HG03378 (cell line): ENCODE data around the gene UPK1B.
"Not testable (repeated sequence)": the region's sequence is repeated elsewhere in the genome, so short reads cannot be mapped to it uniquely, and the experiment has no call there.

Experiments
- ATAC-seq: cut with Tn5 transposase; IDR thresholded peaks from one replicate; pipeline ENCODE4 v1.9.1; 2021; ENCODE audit warnings: mild to moderate bottlenecking, moderate library complexity; ENCODE audit not compliant: unreplicated experiment

UPK1B gene

DNA sequence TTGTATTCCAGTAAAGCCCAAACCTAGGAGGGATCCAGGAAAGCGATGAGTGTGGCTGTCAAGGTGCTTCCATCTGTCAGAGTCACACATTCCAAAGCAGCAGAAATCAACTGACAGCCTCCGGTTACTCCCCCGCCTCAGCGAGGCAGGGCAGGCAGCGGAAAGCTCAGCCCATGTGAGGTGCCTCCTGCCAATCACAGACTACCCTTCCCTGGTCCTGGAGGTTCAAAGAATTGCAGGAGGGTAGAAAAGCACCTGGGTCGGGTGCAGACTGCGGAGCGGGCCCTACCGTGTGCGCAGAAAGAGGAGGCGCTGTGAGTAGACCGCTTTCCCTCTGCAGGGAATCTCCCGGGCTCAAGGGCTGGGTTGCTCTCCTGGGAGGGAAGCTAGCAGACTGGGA lies at the start of gene UPK1B:
TSS of gene UPK1B (plus strand) at position 274 of the 400 bp plus-strand sequence. CDS start 13,144 bp downstream, outside the sequence.
- no peak for ATAC-seq

DNA sequence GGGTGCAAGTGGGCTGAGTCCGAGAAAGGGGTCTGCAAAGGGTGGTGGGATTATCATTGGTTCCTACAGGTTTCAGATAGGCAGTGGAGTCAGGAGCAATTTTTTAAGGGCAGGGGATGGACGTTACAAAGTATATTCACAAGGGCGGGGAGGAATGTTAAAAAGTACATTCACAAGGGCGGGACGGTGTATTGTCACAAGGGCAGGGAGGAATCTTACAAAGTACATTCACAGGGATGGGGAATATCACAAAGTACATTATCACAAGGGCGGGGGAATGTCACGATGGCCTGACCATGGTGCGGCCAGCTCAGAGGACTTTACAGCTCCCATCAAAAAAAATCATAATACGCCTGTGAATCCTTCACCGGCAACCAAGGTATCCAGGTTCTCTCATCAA lies 48.1 kb upstream of the UPK1B start:
- no peak for ATAC-seq

DNA sequence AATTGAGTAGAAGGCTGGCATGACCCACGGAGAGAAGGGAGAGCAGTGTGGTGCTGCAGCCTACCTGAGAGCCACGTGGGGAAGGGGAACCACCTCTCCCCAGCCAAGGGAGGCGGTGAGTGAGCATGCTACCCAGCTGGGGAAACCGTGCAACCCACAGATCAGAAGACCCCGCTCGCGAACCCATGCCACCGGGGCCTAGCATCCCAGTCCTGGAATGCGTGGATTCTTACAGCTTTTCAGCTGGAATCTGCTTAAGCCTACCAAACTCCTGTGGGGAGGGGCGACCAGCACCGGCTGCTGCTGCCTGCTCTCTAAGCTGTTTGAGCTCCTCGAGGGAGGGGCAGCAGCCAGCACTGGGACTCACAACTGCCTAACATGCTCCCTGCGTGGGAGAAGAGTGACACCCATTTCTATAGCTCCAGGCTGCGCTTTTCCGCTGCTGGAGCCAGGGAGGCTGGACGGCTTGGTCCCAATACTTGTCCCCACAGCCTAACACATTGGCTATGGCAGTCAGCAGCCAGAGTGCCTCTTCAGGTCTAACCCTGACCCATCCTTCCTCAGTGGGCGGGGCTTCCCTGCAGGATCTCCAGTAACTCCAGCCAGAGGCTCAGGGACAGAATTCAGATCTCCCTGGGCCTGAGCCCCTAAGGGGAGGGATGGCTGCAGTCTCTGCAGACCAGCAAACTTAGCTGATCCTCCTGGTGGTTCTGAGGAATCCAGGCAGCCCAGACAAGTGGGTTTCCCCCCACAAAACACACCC lies 47.5 kb upstream of the UPK1B start:
- ATAC-seq, result no peak

DNA sequence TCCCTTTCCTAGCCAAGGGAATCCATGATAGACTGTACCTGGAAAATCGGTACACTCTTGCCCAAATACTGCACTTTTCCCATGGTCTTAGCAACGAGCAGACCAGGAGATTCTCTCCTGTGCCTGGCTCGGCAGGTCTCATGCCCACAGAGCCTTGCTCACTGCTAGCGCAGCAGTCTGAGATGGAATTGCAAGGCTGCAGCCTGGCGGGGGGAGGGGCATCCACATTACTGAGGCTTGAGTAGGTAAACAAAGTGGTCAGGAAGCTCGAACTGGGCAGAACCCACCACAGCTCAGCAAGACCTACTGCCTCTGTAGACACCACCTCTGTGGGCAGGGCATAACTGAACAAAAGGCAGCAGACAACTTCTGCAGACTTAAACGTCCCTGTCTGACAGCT lies 43.1 kb upstream of the UPK1B start:
- ATAC-seq, result not testable (repeated sequence)

DNA sequence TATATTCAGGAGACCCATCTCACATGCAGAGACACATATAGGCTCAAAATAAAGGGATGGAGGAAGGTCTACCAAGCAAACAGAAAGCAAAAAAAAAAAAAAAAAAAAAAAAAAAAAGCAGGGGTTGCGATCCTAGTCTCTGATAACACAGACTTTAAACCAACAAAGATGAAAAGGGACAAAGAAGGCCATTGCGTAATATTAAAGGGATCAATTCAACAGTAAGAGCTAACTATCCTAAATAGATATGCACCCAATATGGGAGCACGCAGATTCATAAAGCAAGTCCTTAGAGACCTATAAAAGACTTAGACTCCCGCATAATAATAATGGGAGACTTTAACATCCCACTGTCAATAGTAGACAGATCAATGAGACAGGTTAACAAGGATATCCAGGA lies 41.1 kb upstream of the UPK1B start:
- ATAC-seq, result not testable (repeated sequence)

DNA sequence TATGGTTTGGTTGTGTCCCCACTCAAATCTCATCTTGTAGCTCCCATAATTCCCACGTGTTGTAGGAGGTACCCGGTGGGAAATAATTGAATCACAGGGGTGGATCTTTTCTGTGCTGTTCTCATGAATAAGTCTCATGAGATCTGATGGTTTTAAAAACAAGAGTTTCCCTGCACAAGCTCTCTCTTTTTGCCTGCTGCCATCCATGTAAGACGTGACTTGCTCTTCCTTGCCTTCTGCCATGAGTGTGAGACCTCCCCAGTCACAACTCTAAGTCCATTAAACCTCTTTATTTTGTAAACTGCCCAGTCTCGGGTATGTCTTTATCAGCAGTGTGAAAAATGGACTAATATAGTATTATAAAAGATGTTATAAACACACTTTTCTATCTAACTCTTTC lies 34.0 kb upstream of the UPK1B start:
- not testable (repeated sequence) for ATAC-seq

DNA sequence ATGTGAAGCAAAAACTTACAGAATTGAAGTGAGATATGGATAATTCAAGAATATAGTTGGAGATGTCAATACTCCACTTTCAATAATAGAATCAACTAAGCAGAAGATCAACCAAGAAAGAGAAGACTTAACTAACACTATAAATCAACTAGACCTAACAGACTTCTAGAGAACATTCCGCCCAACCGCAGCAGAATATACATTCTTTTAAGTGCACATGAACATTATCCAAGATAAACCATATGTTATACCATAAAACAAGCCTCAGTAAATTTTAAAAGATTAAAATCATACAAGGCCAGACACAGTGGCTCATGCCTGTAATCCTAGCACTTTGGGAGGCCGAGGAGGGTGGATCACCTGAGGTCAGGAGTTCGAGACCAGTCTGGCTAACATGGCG lies 32.9 kb upstream of the UPK1B start:
- ATAC-seq, result no peak

DNA sequence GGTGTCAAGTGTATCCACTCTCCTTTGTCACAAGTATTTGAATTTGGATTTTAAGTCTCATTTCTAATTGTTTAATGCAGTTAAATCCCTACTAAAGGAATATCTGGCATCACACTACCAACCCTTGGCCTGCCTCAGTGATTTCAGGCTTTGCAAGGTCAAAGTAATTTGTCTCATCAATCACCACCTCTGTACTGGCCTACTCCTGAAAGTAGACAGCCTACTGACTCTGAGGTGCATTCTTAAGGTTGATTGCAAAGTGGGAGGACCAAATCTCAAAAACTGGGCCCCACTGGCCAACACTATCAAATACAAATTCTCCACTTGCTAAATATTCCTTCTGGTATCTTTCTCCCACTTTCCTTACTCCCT lies 28.3 kb upstream of the UPK1B start:
- ATAC-seq, result peak; percentile 32

DNA sequence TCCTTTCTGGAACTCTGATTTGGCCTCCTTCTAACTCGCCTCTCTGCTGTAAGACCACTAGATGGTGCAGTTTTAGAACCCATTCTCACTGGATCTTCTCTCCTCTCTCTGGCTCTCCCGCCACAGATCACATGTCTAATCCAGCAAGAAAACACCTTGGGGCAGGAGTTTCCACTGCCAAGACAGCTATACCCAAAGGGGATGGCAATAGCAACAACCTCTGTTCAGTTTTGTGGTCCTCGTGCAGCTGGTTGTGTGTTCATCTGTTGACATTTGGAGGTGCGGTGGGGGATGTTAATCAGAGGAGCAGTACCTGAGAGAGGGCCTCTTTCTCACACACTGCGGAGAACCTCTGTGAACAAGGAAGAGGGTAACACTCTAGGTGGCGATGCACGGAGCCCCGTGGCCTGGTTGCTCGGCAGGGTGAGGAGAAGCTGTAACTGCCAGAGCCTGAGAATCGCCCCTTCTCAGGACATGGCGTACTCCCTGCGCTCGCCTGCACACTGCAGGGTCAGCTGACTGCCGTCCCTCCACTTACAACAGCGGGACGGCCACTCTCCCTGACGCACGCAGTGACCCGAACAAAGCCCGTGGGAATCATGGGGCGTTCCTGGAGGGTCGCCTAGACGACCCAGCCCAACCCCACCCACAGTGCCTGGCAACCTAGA lies 27.8 kb upstream of the UPK1B start, which contains the start of gene TEX55:
TSS of gene TEX55 (plus strand) at position 666 of the 668 bp plus-strand sequence. CDS start 25 bp downstream, outside the sequence.
- ATAC-seq, result peak; percentile 73

DNA sequence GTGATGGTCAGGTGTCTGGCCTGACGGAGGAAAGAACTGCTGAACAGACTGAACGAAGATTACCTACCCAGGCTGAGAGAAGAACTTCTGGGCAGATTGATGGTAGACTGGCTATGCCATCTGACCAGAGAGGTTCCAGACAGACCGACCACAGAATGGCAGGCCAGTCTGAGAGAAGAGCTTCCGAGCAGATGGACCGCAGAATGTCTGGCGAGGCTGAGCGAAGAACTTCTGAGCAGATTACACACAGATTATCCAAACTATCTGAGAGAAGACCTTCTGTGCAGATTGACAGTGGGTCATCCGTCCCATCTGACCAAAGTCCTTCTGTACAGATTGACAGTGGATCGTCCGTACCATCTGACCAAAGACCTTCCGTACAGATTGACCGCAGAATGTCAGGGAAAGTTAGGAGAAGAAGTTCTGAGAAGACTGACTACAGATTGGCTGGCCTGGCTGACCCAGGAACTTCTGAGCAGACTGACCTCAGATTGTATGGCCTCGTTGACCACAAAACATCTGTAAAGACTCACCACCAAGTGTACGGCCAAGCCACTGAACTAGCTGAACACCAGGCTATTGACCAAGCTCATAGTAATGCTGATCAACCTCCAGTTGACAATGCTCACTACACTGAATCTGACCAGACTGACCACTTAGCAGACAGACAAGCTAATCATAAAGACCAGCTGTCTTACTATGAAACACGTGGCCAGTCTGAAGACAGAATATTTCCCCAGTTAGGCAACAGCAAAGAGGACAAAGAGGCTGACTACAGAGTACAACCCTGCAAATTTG lies 26.6 kb upstream of the UPK1B start:
- no peak for ATAC-seq

DNA sequence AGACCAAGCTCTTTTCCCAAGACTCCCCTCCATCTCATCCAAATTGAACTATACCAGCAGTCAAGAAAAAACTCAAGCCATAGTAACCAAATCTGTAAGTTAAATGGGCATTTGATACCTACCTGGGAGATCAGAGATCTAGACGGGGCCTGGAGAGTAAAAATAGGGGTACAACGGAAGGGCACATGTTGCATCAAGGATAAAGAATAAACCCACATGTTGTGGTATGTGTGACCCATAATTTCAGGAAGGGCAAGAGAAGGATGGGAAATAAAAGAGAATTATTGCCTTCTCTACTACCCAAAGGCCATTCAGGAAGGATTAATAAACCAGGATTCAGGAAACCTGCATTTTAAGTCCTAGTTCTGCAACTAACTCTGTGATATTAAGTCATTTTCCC lies 25.9 kb upstream of the UPK1B start:
- ATAC-seq, result no peak

DNA sequence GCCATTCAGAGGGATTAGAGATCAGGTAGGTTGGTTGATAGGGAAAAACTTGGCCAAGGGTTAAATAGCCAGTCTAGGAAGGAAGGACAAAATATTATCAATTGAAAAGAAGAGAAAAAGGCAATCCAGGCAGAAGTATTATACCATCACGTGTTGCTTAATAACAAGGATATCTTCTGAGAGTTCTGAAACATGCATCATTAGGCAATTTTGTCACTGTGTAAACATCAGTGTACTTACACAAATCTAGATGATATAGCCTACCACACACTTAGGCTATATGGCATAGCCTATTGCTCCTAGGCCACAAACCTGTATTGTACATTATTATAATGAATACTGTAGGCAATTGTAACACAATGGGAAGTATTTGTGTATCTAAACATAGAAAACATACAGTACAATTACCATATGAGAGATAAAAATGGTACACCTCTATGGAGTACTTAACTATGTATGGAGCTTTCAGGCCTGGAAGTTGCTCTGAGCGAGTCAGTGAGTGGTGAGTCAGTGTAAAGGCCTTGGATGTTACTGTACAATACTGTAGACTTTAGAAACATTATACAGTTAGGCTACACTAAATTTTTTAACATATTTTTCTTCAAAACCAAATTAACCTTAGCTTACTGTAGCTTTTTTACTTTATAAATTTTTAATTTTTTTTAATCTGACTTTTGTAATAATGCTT lies 24.8 kb upstream of the UPK1B start:
- no peak for ATAC-seq

DNA sequence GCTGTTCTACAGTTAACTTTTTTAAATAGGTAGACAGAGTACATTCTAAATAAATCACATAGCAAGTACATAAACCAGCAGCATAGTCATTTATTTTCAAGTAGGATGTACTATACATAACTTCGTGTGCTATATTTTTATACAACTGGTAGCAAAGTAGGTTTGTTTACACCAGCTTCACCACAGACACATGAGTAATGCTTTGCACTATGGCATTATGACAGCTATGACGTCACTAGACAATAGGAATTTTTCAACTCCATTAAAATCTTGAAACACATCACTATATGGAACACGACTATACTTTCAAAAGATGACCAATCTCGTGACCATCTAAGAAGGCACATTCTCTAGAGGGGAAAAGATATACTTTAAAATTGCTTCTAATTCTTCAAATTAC lies 23.9 kb upstream of the UPK1B start:
- no peak for ATAC-seq

DNA sequence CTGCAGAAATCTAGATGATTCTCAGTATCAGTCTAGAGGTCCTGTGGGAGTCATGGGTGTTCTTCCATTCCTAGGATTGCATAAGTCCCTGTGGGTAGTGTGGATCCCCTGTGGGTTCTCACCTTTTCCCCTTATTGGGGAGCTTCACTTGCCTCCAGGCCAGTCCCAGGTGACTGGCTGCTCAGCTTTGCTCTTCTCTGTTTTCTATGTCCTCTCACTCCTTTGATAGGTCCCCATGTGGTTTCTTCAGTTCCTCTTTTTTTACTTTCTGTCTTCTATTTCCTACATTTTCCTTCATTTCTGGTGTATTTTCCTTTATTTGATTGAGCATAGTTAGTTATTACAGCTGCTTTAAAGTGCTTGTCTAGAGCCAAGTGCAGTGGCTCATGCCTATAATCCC lies 16.5 kb upstream of the UPK1B start:
- ATAC-seq, result no peak

DNA sequence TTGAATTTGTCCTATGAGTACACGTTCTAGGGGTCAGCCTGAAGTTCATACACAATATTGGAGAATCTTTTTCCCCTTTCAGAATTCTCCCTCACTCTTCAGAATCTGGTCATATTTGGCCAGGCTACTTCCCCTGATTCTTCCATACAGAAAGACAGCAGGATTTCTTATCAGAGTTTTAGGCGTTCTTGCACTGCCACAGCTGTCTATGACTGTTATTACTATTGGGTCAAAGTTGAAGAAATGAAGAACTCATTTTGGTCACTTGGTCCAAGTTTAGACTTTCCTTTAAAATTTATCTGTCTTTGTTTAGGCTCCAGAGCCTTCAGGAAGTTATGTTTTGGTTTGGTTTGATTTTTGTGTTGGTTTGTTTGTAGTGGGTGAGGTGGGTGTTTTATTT lies 15.4 kb upstream of the UPK1B start:
- no peak for ATAC-seq

DNA sequence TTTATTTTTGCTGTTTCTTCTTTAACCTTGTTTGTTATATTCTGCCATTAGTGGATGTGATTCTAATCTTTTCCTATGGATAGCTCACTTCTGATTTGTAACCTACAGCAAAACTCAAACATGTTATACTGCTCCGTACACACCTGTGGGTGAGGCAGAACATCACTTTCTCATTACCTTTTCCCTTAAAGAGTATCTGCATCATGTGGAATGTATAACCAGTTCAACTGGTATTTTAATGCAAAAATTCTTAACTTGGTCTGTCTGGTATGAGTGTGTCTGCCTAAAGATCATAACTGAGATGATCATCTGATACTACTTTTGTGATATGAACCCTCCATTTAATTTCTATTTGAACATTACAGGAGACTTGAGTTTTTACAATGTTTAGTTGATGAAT lies 13.0 kb upstream of the UPK1B start:
- no peak for ATAC-seq

DNA sequence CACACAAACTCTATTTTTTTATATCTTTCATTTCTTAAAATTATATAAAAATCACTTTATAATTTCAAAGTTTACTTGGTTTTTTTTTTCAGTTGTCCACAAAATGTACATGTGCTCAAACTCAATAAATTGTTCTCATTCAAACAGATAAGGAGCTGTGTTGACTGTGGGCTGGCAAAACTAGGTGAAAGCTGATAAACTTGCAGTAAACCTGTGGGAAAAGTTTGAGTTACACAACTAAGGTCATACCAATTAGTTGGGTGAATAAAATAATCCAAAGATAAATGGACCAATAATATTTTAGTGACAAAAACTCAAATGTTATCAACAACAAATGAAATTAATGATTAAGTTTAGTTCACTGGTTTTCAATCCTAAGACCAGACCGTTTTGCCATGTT lies 12.6 kb upstream of the UPK1B start:
- no peak for ATAC-seq

DNA sequence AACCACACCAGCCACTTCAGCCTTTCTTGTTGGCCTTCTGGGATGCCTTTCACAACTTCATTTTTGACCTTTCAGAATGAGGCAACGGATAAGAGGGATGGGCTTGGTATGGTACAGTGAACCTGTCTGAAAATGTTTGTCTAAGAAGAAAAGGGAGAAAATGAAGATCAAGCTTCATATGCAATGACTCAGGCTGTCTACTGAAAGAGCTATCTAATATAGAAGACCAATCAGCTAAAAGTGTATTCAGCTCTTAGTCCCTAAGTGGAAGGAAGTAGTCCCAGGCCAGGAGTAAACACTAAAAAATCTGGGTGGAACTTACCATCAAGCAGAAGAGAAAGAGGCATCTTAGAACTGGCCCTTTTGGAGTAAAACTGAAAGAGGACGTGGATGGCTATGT lies 12.2 kb upstream of the UPK1B start:
- ATAC-seq, result no peak

DNA sequence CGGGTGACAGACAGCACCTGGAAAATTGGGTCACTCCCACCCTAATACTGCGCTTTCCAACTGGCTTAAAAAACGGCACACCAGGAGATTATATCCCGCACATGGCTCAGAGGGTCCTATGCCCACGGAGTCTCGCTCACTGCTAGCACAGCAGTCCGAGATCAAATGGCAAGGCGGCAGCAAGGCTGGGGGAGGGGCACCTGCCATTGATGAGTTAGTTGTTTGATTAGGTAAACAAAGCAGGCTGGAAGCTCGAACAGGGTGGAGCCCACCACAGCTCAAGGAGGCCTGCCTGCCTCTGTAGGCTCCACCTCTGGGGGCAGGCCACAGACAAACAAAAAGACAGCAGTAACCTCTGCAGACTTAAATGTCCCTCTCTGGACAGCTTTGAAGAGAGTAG lies 8.7 kb upstream of the UPK1B start:
- not testable (repeated sequence) for ATAC-seq

DNA sequence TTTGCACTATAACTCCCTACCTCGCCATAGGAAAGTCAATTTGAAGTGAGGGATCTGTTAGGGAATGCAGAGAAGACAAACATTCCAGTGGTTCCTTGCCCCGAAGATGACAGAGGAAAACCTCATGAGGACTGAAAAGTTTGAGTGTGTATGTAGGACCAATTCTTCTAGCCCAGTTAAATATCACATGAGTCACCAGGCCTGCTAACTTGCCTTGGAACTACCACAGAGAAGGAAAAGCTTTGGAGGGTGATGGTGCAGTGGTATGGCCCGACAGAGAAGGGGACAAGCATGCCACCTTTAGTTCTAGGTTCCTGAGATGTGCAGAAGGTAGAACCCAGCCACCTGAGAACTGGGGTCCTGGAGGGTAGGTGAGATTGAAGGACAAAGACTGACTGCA lies 2.6 kb upstream of the UPK1B start:
- no peak for ATAC-seq
